ACC112 (cell line): ENCODE measurements around the gene CFAP74.

Source experiments
- H2AFZ ChIP-seq: fragments of 200-600 bp; sonication (generic); one replicate; pipeline ENCODE4 v1.6.0; 2017; ENCODE audit warnings: antibody characterized with exemption, low read length; ENCODE audit not compliant: unreplicated experiment
- H3K27ac ChIP-seq: fragments of 200-600 bp; sonication (generic); 2 replicates; pipeline ENCODE4 v1.5.1; 2014; ENCODE audit warnings: low read depth, mild to moderate bottlenecking, antibody characterized with exemption, low read length, moderate library complexity
- H3K27me3 ChIP-seq: fragments of 200-600 bp; sonication (generic); 2 replicates; pipeline ENCODE4 v1.6.1; 2014; ENCODE audit warnings: mild to moderate bottlenecking, antibody characterized with exemption, low read length, moderate library complexity, mixed read lengths; ENCODE audit not compliant: insufficient read depth
- H3K36me3 ChIP-seq: fragments of 200-600 bp; sonication (generic); 2 replicates; pipeline ENCODE4 v1.6.1; 2016; ENCODE audit warnings: mild to moderate bottlenecking, antibody characterized with exemption, low read length, moderate library complexity, mixed read lengths; ENCODE audit not compliant: insufficient read depth
- H3K4me1 ChIP-seq: fragments of 200-600 bp; sonication (generic); one replicate; pipeline ENCODE4 v1.6.1; 2016; ENCODE audit warnings: low read length, mixed read lengths; ENCODE audit not compliant: insufficient read depth, unreplicated experiment, control insufficient read depth
- H3K4me3 ChIP-seq: fragments of 200-600 bp; sonication (generic); 2 replicates; pipeline ENCODE4 v1.5.1; 2014; ENCODE audit warnings: mild to moderate bottlenecking, low read depth, low read length
- H3K79me2 ChIP-seq: fragments of 200-600 bp; sonication (generic); one replicate; pipeline ENCODE4 v1.6.0; 2016; ENCODE audit warnings: low read length; ENCODE audit not compliant: control insufficient read depth, unreplicated experiment, insufficient read depth

CFAP74 gene

GRCh38 chr1:2003541-2004131 is at the start of gene CFAP74:
Gene CFAP74, minus strand, starts transcription at chr1:2003786. Its CDS starts 12,830 bp downstream, at chr1:1990956.
- Histone ChIP-seq H3K27me3 (peaks cover 30% of the 10 kb centered on the region), H2AFZ (peak within 1 kb of the TSS; percentile 12), H3K4me1 (no peaks in the 10 kb centered on the region), H3K36me3 (no peaks in the 10 kb centered on the region), H3K27ac (no peak within 1 kb of the TSS), H3K4me3 (peak within 1 kb of the TSS; percentile 57), H3K79me2 (no peaks in the 10 kb centered on the region)

- no peaks in the 10 kb centered on the region for H3K4me1 ChIP-seq
Measured at GRCh38 chr1:2053217-2053616, 49.6 kb upstream of the CFAP74 start.

GRCh38 chr1:2052756-2053155 is 49.2 kb upstream of the CFAP74 start:
- Histone ChIP-seq H3K27ac (no peak overlapping the region), H3K27me3 (peaks cover 36% of the 10 kb centered on the region), H3K36me3 (no peaks in the 10 kb centered on the region), H2AFZ (no peak overlapping the region), H3K4me1 (no peaks in the 10 kb centered on the region), H3K4me3 (no peak overlapping the region), H3K79me2 (no peaks in the 10 kb centered on the region)

More at GRCh38 chr1:2053217-2053616, 49.6 kb upstream of the CFAP74 start:
- Histone ChIP-seq H3K27ac (no peak overlapping the region), H2AFZ (no peak overlapping the region), H3K4me3 (no peak overlapping the region), H3K36me3 (no peaks in the 10 kb centered on the region), H3K79me2 (no peaks in the 10 kb centered on the region), H3K27me3 (peaks cover 36% of the 10 kb centered on the region)

- Histone ChIP-seq H3K36me3 (no peaks in the 10 kb centered on the region), H3K4me3 (no peak overlapping the region)
Measured at GRCh38 chr1:2052054-2052679, 48.6 kb upstream of the CFAP74 start.

GRCh38 chr1:2050793-2051682 is 47.5 kb upstream of the CFAP74 start:
- no peaks in the 10 kb centered on the region for H3K36me3 ChIP-seq
- no peak overlapping the region for H3K27ac ChIP-seq
- no peak overlapping the region for H3K4me3 ChIP-seq
- H3K27me3 ChIP-seq: peaks cover 36% of the 10 kb centered on the region
- no peaks in the 10 kb centered on the region for H3K79me2 ChIP-seq
- no peaks in the 10 kb centered on the region for H3K4me1 ChIP-seq
- H2AFZ ChIP-seq: no peak overlapping the region

More at GRCh38 chr1:2052054-2052679, 48.6 kb upstream of the CFAP74 start:
- no peak overlapping the region for H3K27ac ChIP-seq
- H3K27me3 ChIP-seq: peaks cover 36% of the 10 kb centered on the region
- no peaks in the 10 kb centered on the region for H3K79me2 ChIP-seq
- no peaks in the 10 kb centered on the region for H3K4me1 ChIP-seq
- no peak overlapping the region for H2AFZ ChIP-seq

- no peak overlapping the region for H3K27ac ChIP-seq
- H3K27me3 ChIP-seq: peaks cover 36% of the 10 kb centered on the region
- H3K36me3 ChIP-seq: no peaks in the 10 kb centered on the region
- H3K79me2 ChIP-seq: no peaks in the 10 kb centered on the region
- no peak overlapping the region for H3K4me3 ChIP-seq
- no peaks in the 10 kb centered on the region for H3K4me1 ChIP-seq
- H2AFZ ChIP-seq: no peak overlapping the region
Measured at GRCh38 chr1:2050461-2050792, 46.8 kb upstream of the CFAP74 start.

- Histone ChIP-seq H2AFZ (no peak within 1 kb of the TSS), H3K4me3 (peak within 1 kb of the TSS; percentile 56), H3K79me2 (no peaks in the 10 kb centered on the region), H3K27me3 (peaks cover 36% of the 10 kb centered on the region), H3K4me1 (no peaks in the 10 kb centered on the region), H3K27ac (no peak within 1 kb of the TSS), H3K36me3 (no peaks in the 10 kb centered on the region)
Measured at GRCh38 chr1:2049718-2050431, 46.3 kb upstream of the CFAP74 start, which contains the start of gene PRKCZ. Gene PRKCZ, plus strand, starts transcription at chr1:2050411. Its CDS starts 220 bp downstream, at chr1:2050631.

- Histone ChIP-seq H2AFZ (no peak overlapping the region), H3K4me3 (no peak overlapping the region), H3K4me1 (no peaks in the 10 kb centered on the region), H3K27me3 (peaks cover 36% of the 10 kb centered on the region), H3K36me3 (no peaks in the 10 kb centered on the region), H3K79me2 (no peaks in the 10 kb centered on the region), H3K27ac (no peak overlapping the region)
Measured at GRCh38 chr1:2049225-2049717, 45.7 kb upstream of the CFAP74 start.

- H3K4me1 ChIP-seq: no peaks in the 10 kb centered on the region
- peaks cover 36% of the 10 kb centered on the region for H3K27me3 ChIP-seq
- H3K4me3 ChIP-seq: no peak overlapping the region
- H2AFZ ChIP-seq: no peak overlapping the region
- H3K36me3 ChIP-seq: no peaks in the 10 kb centered on the region
- no peaks in the 10 kb centered on the region for H3K79me2 ChIP-seq
- no peak overlapping the region for H3K27ac ChIP-seq
Measured at GRCh38 chr1:2047749-2048729, 44.5 kb upstream of the CFAP74 start.
